ENCODE results near the gene STRIP1. TPM values are rescaled to one million over a fixed set of nuclear protein-coding genes. Genes with fewer than 3 reads are reported as not detected.

Gene STRIP1
- total RNA-seq, 1 experiment from 2014 or later, result 40.6 TPM

GRCh38 chr1:109997204-109997866 lies 37.1 kb upstream of the STRIP1 start:
- H3K4me3 Mint-ChIP-seq (ENCODE audit: unreplicated experiment), result no peak overlapping the region
- no peaks in the 10 kb centered on the region for H3K27me3 Mint-ChIP-seq (ENCODE audit: insufficient read depth, unreplicated experiment)
- no peak for DNase-seq (ENCODE audit: unreplicated experiment)
- no peak overlapping the region for H3K27ac Mint-ChIP-seq (ENCODE audit: low read depth, unreplicated experiment)
- no peak for TF ChIP-seq CTCF (IDR thresholded peaks at IDR 0.05; ENCODE audit: unreplicated experiment)
- intact Hi-C loops (cut with micrococcal nuclease), result no loop called here
- no TSS peak for BruUV-seq (replicated peaks)
- H3K4me1 Mint-ChIP-seq (ENCODE audit: insufficient read depth, unreplicated experiment), result peaks cover 39% of the 10 kb centered on the region
- CTCF ChIA-PET, result interaction anchor here (1.1 to 7.3 kb wide), 7 partner anchors 9 to 448 kb away, joined by 3 to 49 read pairs (median 8); partner anchors contain the start of gene AHCYL1
- H3K9me3 Mint-ChIP-seq (ENCODE audit: unreplicated experiment), result no peaks in the 10 kb centered on the region
- POLR2A ChIA-PET, result interaction anchor here (0.7 to 1.8 kb wide), 5 partner anchors 10 to 572 kb away, joined by 3 to 8 read pairs (median 3); no protein-coding TSS in a partner anchor
- no peaks in the 10 kb centered on the region for H3K36me3 Mint-ChIP-seq (ENCODE audit: insufficient read depth, unreplicated experiment)

GRCh38 chr1:109997867-109998229 lies 36.6 kb upstream of the STRIP1 start:
- no peak for TF ChIP-seq CTCF (IDR thresholded peaks at IDR 0.05; ENCODE audit: unreplicated experiment)
- no peak for DNase-seq (ENCODE audit: unreplicated experiment)
- CTCF ChIA-PET, result interaction anchor here (1.1 to 7.3 kb wide), 8 partner anchors 10 to 449 kb away, joined by 3 to 49 read pairs (median 4); partner anchors contain the start of gene AHCYL1
- Mint-ChIP-seq H3K36me3 (ENCODE audit: insufficient read depth, unreplicated experiment) (no peaks in the 10 kb centered on the region), H3K27me3 (ENCODE audit: insufficient read depth, unreplicated experiment) (no peaks in the 10 kb centered on the region), H3K4me1 (ENCODE audit: insufficient read depth, unreplicated experiment) (peaks cover 44% of the 10 kb centered on the region), H3K4me3 (ENCODE audit: unreplicated experiment) (no peak overlapping the region), H3K9me3 (ENCODE audit: unreplicated experiment) (no peaks in the 10 kb centered on the region), H3K27ac (ENCODE audit: low read depth, unreplicated experiment) (no peak overlapping the region)
- intact Hi-C loops (cut with micrococcal nuclease), result no loop called here
- POLR2A ChIA-PET, result interaction anchor here (0.7 to 1.8 kb wide), 5 partner anchors 9 to 572 kb away, joined by 3 to 8 read pairs (median 3); no protein-coding TSS in a partner anchor
- no TSS peak for BruUV-seq (replicated peaks)

- Mint-ChIP-seq H3K27ac (ENCODE audit: low read depth, unreplicated experiment) (peak overlapping the region; percentile 88), H3K4me3 (ENCODE audit: unreplicated experiment) (peak overlapping the region; percentile 70), H3K27me3 (ENCODE audit: insufficient read depth, unreplicated experiment) (no peaks in the 10 kb centered on the region), H3K36me3 (ENCODE audit: insufficient read depth, unreplicated experiment) (no peaks in the 10 kb centered on the region), H3K4me1 (ENCODE audit: insufficient read depth, unreplicated experiment) (peaks cover 53% of the 10 kb centered on the region), H3K9me3 (ENCODE audit: unreplicated experiment) (no peaks in the 10 kb centered on the region)
- DNase-seq (ENCODE audit: unreplicated experiment), result no peak
- intact Hi-C loops (cut with micrococcal nuclease), result no loop called here
- TF ChIP-seq CTCF (IDR thresholded peaks at IDR 0.05; ENCODE audit: unreplicated experiment), result no peak
- POLR2A ChIA-PET, result interaction anchor here (2.4 kb wide), 1 partner anchor 17 kb away, joined by 26 read pairs; the partner anchor contains the start of gene AHCYL1
- BruUV-seq (replicated peaks), result no TSS peak
- CTCF ChIA-PET, result no interaction called here
Observed at GRCh38 chr1:110002695-110003094, 31.7 kb upstream of the STRIP1 start.

- POLR2A ChIA-PET, result interaction anchor here (0.5 to 5.4 kb wide), 12 partner anchors 9 to 1251 kb away, joined by 3 to 70 read pairs (median 3); partner anchors contain the start of genes AHCYL1, GNAI3 and STRIP1
Observed at GRCh38 chr1:110003747-110004428, 30.5 kb upstream of the STRIP1 start.

More at GRCh38 chr1:110003747-110004428, 30.5 kb upstream of the STRIP1 start:
- peaks cover 53% of the 10 kb centered on the region for H3K4me1 Mint-ChIP-seq (ENCODE audit: insufficient read depth, unreplicated experiment)
- peak overlapping the region; percentile 88 for H3K27ac Mint-ChIP-seq (ENCODE audit: low read depth, unreplicated experiment)
- peak; percentile 99 for DNase-seq (ENCODE audit: unreplicated experiment)
- H3K27me3 Mint-ChIP-seq (ENCODE audit: insufficient read depth, unreplicated experiment), result no peaks in the 10 kb centered on the region
- no TSS peak for BruUV-seq (replicated peaks)
- CTCF ChIA-PET, result interaction anchor here (0.5 to 1.4 kb wide), 6 partner anchors 18 to 775 kb away, joined by 3 to 6 read pairs (median 4); partner anchors contain the start of gene AHCYL1
- peak overlapping the region; percentile 70 for H3K4me3 Mint-ChIP-seq (ENCODE audit: unreplicated experiment)
- no peak for TF ChIP-seq CTCF (IDR thresholded peaks at IDR 0.05; ENCODE audit: unreplicated experiment)
- no peaks in the 10 kb centered on the region for H3K9me3 Mint-ChIP-seq (ENCODE audit: unreplicated experiment)
- intact Hi-C loops (cut with micrococcal nuclease), result no loop called here
- peaks cover 3% of the 10 kb centered on the region for H3K36me3 Mint-ChIP-seq (ENCODE audit: insufficient read depth, unreplicated experiment)

All from MCF 10A (cell line).